MV-4-11 (cell line): ENCODE results near the gene UBE2G2.

Experiments
- DNase-seq: peaks from one replicate; lab custom pipeline; 2025; lab: John Stamatoyannopoulos, UW

UBE2G2 gene

DNA sequence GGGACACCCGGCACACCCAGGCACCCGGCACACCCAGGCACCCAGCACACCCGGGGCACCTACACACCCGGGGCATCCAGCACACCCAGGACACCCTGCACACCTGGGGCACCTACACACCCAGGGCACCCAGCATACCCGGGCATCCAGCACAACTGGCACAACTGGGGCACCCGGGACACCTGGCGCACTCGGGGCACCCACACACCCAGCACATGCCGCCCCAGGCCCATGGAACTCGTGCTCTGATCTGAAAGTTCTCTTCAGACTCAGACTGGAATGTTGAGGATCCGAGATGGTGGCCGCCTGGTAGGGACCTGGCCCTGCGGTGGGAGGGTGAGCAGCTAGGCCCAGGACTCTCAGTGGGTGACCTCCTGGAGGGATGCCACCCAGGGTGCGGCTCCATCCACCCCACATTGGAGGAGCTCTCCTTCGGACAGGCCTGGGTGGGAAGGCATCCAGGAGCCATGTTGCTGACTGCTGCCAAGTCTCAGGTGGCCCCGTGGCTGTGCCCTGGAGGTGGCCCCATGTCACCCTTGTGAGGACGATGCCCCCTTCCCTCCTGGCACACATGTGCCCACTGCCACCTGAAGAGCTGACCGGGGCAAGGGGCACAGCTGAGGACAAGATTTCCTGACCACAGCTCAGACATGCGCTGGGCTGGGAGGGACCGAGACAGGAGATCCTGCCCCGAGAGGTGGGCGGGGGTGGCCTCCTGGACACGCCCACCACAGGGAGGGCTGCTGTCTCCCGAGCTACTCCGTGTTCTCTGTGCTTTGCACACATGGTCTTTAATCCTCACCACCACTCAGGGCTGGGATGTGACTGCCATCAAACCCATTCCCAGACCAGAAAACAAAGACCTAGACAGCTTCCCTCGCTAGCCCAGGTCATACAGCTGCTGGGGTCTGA is 37.0 kb downstream of the UBE2G2 start:
- DNase-seq: no peak

DNA sequence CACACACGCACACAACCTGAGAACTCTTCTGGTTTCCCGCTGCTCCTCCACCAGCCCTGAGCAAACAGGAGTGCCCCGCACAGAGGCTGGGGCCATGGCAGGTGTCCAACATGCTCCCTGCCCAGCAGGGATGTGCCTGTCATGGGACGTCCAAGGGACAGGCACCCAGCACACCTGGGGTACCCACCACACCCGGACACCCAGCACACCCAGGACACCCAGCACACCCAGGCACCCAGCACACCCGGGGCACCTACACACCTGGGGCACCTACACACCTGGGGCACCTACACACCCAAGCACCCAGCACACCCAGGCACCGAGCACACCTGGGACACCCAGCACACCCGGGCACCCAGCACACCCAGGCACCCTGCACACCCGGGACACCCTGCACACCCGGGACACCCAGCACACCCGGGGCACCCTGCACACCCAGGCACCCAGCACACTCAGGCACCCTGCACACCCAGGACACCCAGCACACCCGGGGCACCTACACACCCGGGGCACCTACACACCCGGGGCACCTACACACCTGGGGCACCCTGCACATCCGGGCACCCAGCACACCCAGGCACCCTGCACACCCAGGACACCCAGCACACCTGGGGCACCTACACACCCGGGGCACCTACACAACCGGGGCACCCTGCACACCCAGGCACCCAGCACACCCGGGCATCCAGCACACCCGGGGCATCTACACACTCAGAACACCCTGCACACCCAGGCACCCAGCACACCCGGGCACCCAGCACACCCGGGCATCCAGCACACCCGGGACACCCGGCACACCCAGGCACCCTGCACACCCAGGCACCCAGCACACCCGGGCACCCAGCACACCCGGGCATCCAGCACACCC is 37.9 kb downstream of the UBE2G2 start:
- DNase-seq: no peak

DNA sequence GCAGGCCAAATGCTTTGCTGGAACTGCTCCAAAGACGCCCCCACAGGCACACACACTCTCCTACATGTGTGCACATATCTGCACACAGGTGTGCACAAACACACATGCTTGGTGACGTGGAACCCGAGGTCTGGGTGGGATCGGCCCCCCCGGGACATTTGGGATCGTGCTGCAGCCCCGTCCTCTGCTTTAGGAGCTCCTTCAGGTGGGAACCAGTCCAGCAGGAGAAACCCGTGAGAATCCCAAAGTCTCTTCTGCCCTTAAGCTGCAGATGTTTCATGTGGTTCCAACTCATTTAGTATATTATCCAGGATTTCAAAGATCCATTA is 38.6 kb downstream of the UBE2G2 start:
- DNase-seq: no peak

DNA sequence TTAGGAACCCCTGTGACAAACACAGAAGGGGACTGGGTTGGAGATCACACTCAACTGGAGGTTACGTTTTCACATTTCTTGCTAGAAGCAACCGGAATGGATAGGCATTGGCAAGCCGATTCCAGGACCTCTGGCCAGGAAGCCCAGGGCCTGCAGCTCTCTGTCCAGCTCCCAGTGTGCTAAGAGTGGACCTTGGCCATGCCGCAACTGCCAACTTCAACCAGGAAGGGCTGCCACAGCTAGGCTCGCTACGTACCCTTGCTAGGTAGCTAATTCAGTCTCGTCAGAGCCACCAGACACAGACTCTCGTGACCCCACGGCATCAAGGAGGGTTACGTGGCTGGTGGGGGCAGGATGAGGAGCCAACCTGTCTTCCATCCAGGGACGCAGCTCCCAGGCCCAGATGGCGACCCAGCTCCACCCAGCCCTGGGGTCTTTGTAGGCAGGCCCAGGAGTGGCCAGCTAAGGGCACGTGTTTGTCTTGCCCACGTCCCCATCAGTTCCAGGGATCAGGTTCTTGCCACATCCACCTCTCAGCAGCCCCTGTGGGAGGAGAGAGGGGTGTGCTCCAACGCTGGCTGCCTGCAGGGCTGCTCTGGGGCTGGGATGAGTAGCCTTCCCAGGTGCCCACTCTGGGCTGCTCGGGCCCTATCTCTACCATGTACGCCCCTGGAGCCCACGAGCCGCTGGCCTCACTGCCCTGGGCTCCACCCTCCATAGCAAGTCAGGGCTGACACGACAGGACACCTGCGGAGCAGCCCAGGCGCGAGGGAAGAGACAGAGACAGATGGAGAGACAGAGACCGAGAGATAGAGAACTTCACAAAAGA is 39.2 kb downstream of the UBE2G2 start:
- no peak for DNase-seq

DNA sequence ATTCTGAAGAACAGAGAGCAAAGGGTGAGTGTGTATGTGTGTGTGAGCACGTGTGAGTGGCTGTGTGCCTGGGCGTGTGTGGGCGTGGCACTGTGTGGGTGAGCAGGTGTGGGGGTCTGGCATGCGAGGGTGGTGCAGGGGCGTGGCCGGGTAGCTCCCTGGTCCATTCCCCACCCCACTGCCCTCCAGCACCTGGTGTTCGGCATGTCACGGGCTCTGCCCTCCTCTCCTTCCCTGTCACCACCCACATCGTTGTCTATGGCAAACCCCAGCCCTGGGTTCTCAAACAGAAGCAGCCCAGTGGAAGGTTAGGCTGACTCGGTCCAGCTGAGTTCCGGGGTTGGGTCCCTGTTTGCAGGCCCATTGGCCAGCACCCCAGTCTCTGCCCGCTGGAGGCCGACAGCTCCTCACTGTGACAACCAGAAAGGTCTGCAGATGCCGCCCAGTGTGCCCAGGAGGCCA is 39.8 kb downstream of the UBE2G2 start:
- no peak for DNase-seq

DNA sequence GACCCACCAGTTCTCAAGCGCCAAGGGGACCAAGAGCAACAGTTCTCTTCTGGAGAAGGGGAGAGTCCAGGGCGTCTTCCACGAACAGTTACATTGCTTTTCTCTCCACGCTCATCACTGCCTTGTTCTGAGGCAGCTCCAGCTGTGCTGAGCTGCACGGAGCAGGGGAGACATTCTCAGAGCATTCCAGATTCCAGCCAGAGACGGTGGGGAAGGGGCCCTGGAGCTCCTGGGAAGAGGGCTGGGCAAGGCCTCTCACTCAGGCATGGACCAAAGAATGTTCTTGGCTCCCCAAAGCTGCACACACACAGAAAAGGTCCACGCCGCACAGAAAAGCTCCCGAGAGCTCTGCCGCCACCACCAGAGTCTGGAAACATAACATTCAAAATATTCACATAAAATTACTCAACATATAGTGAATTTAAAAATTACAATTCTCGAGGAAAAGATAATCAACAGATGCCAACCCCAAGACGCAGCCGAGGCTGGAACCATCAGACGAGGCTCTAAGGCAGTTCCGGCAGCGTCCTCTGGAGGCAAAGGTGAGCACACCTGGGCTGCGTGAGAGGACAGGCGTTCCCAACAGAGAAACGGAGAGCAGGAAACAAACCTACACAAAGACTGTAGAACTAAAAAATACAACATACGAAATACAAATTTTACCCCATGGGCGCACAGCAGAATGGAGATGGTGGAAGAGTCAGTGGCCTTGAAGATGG is 40.5 kb downstream of the UBE2G2 start:
- no peak for DNase-seq

DNA sequence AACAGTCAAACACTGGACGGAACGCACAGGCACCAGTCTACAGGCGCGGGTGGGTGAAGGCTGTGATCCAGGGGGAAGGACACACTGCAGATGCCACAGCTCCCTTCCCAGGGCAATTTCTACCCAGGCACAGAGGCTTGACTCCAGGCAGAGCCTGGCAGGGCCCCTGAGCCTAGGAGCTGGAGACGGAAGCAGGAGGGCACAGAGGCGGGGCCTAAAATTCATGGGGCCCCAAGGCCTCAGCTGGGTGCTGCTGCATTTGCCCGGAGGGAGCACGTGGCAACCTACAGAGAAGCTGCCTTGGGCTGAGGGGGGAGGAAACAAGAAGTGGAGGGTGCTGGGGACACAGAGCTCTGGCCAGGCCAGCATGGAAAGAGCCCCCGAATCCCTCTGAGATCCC is 41.2 kb downstream of the UBE2G2 start:
- no peak for DNase-seq

DNA sequence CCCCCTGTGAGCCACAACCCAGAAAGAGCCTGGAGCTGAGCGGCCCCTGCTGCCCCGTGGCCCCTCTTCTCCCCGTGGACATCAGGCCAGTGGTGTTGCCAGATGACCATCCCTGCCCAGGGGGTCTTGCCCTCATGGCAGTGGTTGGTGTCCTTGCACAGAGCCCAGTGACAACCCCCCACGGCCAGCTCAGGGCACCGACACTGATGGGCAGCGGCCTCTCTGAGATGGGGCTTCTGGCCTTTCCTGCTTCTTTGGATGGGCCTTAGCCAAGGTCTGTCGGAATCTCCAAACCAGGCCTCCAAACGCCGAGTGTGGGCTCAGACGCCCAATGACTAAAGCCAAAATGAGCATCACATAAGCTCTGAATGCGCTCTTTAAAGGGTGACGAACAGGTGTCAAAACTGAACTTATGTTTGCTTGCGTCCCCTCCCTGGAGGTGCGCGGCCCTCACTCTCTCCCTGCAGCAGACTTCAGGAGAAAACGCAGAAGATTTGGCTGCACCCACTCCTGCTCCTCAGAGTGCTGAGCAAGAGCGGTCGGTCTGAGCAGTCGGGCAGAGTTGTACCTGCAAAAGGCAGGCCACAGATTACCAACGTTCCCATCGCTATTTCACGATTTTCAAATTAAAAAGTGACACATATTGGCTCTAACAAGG is 41.9 kb downstream of the UBE2G2 start:
- DNase-seq: no peak

DNA sequence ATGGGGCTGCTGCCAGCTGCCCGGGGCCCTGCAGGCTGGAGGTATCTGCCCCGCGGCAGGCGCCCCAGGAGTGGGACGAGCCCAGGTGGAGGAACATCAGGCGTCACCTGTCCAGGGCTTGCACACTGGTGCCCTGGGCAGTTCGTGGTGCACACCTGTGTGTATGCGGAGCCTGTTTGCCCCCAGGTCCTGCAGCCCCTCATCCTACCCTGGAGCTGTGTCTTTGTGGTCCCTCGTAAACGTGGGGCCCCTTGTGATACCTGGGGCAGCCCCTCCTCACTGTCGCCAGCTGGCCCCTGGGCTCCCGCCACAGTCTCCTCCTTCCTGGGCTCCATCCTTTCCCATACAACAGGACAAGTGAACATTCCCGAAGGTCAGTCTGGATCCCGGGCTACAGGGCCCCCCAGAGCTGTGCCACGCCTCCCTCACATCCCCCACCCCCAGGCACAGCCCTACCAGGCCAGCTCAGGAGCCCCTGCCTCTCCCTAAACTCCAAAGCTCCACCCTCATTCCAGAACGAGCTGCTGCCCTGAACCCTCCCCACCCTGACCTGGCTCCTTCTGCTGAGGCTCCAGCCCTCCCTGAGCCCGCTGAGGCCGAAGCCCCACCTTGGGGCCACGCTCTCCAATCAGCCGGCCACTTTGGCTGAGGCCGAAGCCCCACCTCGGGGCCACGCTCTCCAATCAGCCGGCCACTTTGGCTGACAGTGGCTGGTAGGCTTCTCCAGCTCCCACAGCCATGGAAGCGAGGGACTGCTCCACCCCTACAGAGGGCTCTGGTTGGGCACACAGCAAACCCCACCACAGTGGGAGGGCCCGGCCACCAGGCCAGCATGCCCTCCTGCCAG is 42.6 kb downstream of the UBE2G2 start:
- no peak for DNase-seq

DNA sequence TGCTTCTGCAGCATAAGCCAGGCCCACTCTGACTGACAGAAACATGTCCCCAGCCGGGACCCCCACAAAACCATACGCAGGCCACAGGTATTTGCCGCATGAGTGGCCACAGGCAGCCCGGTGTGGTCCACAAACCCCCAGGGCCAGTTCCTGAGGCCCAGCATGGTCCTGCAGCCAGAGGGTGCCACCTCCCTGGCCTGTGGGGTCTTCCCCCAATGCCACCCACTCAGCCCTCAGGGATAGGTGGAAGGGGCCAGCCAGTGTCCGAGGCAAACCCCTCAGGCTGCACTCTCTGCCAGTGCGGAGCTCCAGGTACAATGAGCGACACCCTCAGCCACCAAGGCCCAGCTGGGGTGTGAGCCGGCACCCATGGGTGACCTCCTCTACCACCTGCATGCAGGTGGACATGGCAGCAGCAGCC is 43.5 kb downstream of the UBE2G2 start:
- DNase-seq: no peak

DNA sequence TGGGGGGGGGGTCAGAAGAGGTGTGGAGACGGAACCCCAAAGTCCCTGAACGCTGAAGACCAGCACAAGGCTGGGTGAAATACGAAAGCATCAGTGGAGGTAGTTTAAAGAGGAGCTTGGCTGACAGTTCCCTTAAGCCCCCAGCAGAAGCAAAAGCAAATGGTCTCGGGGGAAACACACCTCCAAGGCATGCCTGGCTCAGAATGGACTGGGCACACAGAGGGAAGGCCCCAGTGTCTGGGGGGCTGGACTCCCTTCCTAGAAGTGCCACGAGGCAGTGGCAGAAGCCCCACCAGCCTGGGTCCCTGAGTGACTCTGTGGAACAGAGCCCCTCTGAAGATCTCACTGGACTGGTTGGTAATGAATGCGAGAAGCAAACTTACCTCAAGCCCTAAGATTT is 43.9 kb downstream of the UBE2G2 start:
- DNase-seq: no peak

DNA sequence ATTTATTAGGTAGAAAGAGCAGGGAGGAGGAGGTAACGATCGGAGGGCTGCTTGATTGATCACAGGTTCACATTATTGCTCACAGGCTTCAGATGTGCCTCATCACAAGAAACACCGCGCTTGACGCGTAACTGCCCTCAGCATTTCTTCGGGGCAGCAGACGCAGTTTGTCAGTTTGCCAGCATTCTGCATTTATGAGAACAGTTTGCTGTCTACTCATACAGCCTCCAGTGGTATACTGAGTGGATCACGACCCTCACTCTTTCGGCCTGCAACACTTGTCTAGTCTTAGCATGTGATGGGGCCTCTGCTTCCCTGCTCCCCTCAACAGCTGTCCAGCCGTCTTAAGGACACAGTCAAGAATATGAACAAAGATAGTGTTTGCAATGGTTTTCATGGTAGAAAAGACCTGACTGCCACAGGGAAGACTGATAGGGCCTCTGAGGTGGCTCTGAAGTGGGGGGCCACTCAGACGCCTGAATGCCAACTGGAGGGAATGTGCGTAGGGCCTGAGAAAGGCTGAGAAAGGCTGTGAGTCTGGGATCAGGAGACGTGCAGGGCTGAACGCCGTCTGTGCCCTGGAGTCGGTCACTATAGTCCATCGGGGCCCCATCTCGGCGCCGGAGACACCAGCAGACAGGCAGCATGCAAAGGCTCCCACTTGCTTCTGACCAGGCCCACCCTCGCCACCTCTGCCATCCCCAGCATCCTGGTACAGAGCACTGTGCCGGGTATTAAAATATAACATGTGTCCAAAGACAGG is 45.0 kb downstream of the UBE2G2 start:
- DNase-seq: no peak

DNA sequence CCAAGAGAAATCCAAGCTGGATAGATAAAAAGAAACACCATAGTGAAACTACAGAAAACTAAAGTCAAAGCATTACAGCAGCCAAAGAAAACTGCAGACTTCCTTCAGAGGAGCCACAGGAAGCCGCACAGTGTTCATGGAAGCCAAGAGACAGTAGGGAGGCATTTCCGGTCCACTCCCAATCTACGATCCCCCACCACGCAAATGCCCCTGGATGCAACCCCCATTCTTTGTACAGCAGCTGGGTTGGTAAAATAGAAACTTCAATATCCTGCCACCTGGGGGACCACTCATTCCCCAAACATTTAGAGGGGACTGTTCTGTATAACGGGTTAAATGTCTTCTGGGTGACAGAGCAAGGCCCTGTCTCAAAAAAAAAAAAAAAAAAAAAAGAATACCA is 46.4 kb downstream of the UBE2G2 start:
- DNase-seq: no peak

DNA sequence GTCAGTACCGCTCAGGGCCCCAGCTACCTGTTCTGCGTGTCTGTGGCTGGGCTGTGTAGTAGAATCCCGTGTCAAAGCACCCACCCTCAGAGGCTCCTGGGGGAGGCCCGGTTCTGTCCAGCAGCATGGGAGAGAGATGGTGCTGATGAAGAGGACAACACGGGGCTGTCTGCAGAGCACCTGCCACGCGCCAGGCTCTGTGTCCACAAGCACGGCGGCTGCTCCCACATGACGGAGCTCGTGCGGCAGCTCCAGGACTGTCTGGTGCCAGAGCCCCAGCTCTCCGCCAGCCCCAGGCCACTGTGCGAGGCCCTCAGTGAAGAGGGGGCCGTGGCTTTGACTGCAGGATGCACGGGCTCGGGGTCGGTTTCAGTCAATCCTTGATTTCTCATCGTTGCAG is 48.3 kb downstream of the UBE2G2 start:
- no peak for DNase-seq

DNA sequence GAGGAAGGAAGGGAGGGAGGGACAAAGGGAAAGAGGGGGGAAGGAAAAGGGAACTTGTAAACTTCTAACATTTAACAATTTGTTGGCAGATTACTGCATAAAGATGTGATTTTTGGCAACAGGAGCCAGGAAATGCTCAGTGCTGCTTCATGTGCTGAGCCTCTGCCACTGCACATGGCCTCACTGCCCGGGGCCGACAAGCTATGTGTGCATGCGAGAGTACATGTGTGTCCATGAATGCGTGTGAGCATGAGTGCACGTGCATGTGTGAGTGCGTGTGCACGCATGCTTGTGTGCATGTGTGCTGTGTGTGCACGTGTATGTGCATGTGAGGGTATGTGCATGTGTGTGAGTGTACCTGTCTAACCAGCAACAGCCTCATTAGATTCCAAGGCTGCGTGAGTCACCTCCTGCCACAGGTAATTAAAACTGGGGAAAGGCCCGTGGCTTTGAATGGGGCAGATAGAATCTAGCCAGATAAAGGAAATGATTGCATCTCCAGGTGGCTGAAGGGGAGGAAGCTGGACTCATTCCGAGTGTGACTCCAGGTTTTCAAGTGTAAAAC is 48.9 kb downstream of the UBE2G2 start:
- no peak for DNase-seq

DNA sequence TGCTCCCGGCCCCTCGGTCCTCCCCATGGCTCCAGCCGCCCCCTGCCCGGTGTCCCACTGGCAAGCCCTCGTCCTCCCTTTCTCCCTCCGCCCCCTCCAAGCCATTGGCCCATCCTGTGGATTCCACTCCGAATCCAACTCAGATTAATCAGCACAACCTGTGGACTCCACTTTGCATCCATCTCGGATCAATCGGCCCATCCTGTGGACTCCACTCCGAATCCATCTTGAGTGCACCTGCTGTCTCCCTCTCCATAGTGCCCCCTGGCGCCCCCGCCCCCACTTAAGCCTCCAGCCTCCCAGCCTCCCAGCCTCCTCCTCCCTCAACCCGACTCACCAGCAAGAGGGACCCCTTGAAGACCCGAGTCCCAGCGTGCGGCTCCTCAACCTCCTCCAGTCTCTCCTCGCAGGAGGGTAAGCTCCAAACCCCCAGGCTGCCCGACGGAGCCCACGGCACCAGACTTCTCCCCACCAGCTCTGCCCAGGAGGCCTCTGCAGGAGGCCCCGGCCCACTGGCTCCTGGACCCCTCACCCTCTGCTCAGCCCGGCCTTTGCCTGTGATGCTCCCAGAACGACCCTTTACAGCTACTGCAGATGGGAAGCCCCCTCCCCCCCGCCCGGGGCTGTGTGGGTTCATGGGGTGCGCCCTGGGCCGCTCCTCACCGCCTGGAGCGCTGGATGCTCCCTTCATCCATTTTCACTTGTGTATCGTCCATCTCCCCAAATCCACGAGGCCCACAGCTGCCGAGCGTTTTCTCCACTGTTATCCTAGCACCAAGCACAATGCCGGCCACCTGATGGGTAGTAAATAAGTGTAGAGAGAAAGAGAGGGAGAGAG is 49.6 kb downstream of the UBE2G2 start:
- DNase-seq: no peak

DNA sequence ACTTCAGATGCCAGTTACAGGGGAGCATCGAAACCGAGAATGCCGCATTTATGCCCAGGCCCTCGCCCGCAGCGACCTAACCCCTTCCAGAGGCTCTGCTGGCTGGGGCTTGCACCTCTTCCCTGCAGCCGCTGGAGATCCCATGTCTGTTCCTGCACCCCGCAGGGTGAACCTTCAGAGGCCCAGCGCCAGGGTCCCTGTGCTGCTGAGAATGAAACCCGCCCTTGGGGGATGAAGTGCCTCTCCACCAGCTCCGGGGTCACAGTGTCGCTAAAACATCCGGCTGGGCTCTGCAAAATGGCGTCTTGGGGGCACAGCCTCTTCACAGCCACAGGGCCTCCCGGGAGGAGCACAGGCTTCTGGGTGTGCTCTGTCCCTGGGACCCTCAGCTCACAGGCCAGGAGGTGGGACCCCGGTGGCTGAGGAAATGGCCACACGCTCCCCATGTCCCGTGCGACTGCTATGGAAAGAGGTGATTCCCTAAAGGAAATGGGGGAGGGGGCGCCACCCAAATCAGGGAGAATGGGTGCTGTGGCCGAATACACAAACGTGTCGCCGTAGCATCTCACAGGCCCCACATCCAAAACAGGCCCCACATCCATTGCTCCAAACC is 50.3 kb downstream of the UBE2G2 start:
- no peak for DNase-seq

DNA sequence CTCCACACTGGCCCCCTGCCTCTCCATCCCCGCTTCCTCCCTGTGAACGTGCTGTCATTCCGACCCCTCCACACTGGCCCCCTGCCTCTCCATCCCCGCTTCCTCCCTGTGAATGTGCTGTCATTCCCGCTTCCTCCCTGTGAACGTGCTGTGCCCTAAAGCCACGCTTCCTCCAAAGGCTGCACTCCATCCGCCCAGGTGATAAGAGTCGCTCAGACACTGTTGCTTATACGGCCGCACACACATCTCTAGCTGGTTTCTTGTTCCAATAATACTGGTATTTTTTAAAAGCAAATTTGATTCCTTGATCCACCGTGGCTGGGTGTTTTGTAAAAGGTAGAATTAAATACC is 51.0 kb downstream of the UBE2G2 start:
- DNase-seq: no peak
